Astrocyte (in vitro differentiated cells and primary cell): ENCODE measurements around the gene FBXW12.

Source experiments
- CTCF ChIP-seq: IDR thresholded peaks from 2 replicates; pipeline ENCODE4 v1.5.1; 2011; ENCODE audit warnings: low read depth, mild to moderate bottlenecking, inconsistent platforms, low read length, moderate library complexity; ENCODE audit not compliant: insufficient read depth
- EZH2 ChIP-seq: IDR thresholded peaks from 2 replicates; pipeline ENCODE4 v1.6.1; 2012; ENCODE audit warnings: mild to moderate bottlenecking, low read length, inconsistent platforms; ENCODE audit not compliant: insufficient read depth

- TF ChIP-seq CTCF (no peak), EZH2 (no peak)
These were observed 39.8 kb downstream of the FBXW12 start for GRCh38 chr3:48411606-48412374.
